Osteoblast (primary cell): ENCODE measurements around the gene DNER. TPM values are rescaled to one million over a fixed set of nuclear protein-coding genes. Genes with fewer than 3 reads are reported as not detected.

Source experiments
- DNase-seq: peaks from one replicate; pipeline ENCODE4 v3.0.0; 2011; ENCODE audit warnings: low spot score, mixed read lengths; ENCODE audit not compliant: insufficient read length; ENCODE audit errors: missing footprints
- H2AFZ ChIP-seq: 2 replicates; pipeline ENCODE4 v1.6.0; 2011; ENCODE audit warnings: mild to moderate bottlenecking, low read length
- H3K27ac ChIP-seq: 2 replicates; pipeline ENCODE4 v1.5.1; 2011; ENCODE audit warnings: mild to moderate bottlenecking, low read depth, low read length, moderate library complexity
- H3K27me3 ChIP-seq: 2 replicates; pipeline ENCODE4 v1.6.0; 2012; ENCODE audit warnings: mild to moderate bottlenecking, control low read depth, inconsistent platforms, low read length, moderate library complexity; ENCODE audit not compliant: insufficient read depth
- H3K36me3 ChIP-seq: 2 replicates; pipeline ENCODE4 v1.5.1; 2011; ENCODE audit warnings: mild to moderate bottlenecking, low read length, control low read depth, moderate library complexity; ENCODE audit not compliant: insufficient read depth
- H3K4me1 ChIP-seq: 2 replicates; pipeline ENCODE4 v1.5.1; 2011; ENCODE audit warnings: mild to moderate bottlenecking, low read length, control low read depth, moderate library complexity; ENCODE audit not compliant: insufficient read depth
- H3K4me2 ChIP-seq: 2 replicates; pipeline ENCODE4 v1.6.0; 2011; ENCODE audit warnings: mild to moderate bottlenecking, low read length; ENCODE audit not compliant: insufficient read depth
- H3K4me3 ChIP-seq: fragments of 200-600 bp; sonication (generic); 3 replicates; pipeline ENCODE4 v1.5.1; 2012; ENCODE audit warnings: mild to moderate bottlenecking, low read length, inconsistent platforms; ENCODE audit not compliant: insufficient read depth
- H3K79me2 ChIP-seq: 2 replicates; pipeline ENCODE4 v1.6.0; 2012; ENCODE audit warnings: mild to moderate bottlenecking, low read length, control low read depth, inconsistent platforms; ENCODE audit not compliant: insufficient read depth
- H3K9me3 ChIP-seq: 2 replicates; pipeline ENCODE4 v1.5.1; 2011; ENCODE audit warnings: low read depth, low read length, control low read depth
- H4K20me1 ChIP-seq: 2 replicates; pipeline ENCODE4 v1.6.0; 2012; ENCODE audit warnings: mild to moderate bottlenecking, low read length, control low read depth; ENCODE audit not compliant: insufficient read depth
- CTCF ChIP-seq: IDR thresholded peaks from 2 replicates; pipeline ENCODE4 v1.5.1; 2011; ENCODE audit warnings: mild to moderate bottlenecking, low read depth, low read length, moderate library complexity; ENCODE audit errors: extremely low read depth
- total RNA-seq: library from RNA; depleted of rRNA; stranded (reverse); fragments of >200 nt; gene quantifications from 2 replicates; pipeline ENCODE4 v1.2.3, GENCODE V29; 2012

DNER gene
- total RNA-seq, 1 donor: 0.36 TPM

GRCh38 chr2:229715895-229716507 lies 1.6 kb upstream of the DNER start:
- Histone ChIP-seq H3K4me1 (no peaks in the 10 kb centered on the region), H3K4me3 (no peak overlapping the region), H2AFZ (no peak overlapping the region), H4K20me1 (no peaks in the 10 kb centered on the region), H3K79me2 (no peaks in the 10 kb centered on the region), H3K4me2 (no peak overlapping the region), H3K27me3 (peaks cover 50% of the 10 kb centered on the region), H3K27ac (no peak overlapping the region), H3K9me3 (no peaks in the 10 kb centered on the region), H3K36me3 (no peaks in the 10 kb centered on the region)
- TF ChIP-seq CTCF: peak; percentile 46
- DNase-seq: no peak

GRCh38 chr2:229714736-229715541 lies 584 bp upstream of the DNER start:
- Histone ChIP-seq H4K20me1 (no peaks in the 10 kb centered on the region), H3K4me2 (peak overlapping the region; percentile 66), H3K27me3 (peaks cover 50% of the 10 kb centered on the region), H3K79me2 (no peaks in the 10 kb centered on the region), H2AFZ (no peak overlapping the region), H3K4me1 (no peaks in the 10 kb centered on the region), H3K27ac (no peak overlapping the region), H3K4me3 (peak overlapping the region; percentile 47), H3K36me3 (no peaks in the 10 kb centered on the region), H3K9me3 (no peaks in the 10 kb centered on the region)
- TF ChIP-seq CTCF: no peak
- peak; percentile 98 for DNase-seq

GRCh38 chr2:229713371-229714079 lies 830 bp downstream of the DNER start:
- no peak overlapping the region for H2AFZ ChIP-seq
- H3K79me2 ChIP-seq: no peaks in the 10 kb centered on the region
- no peak for DNase-seq
- peak overlapping the region; percentile 52 for H3K4me2 ChIP-seq
- peak overlapping the region; percentile 51 for H3K4me3 ChIP-seq
- H4K20me1 ChIP-seq: no peaks in the 10 kb centered on the region
- no peaks in the 10 kb centered on the region for H3K9me3 ChIP-seq
- H3K27me3 ChIP-seq: peaks cover 52% of the 10 kb centered on the region
- H3K4me1 ChIP-seq: no peaks in the 10 kb centered on the region
- H3K36me3 ChIP-seq: no peaks in the 10 kb centered on the region
- H3K27ac ChIP-seq: no peak overlapping the region
- no peak for TF ChIP-seq CTCF

- DNase-seq: peak; percentile 44
- Histone ChIP-seq H3K27me3 (peaks cover 48% of the 10 kb centered on the region), H3K4me1 (no peaks in the 10 kb centered on the region), H3K4me3 (no peak overlapping the region), H4K20me1 (no peaks in the 10 kb centered on the region), H3K27ac (no peak overlapping the region), H3K79me2 (no peaks in the 10 kb centered on the region), H3K36me3 (no peaks in the 10 kb centered on the region), H2AFZ (no peak overlapping the region), H3K9me3 (no peaks in the 10 kb centered on the region), H3K4me2 (no peak overlapping the region)
- TF ChIP-seq CTCF: peak; percentile 13
Observed at GRCh38 chr2:229712136-229712535, 2.2 kb downstream of the DNER start.
